Measurements from ENCODE around the gene KRT13.

DNA sequence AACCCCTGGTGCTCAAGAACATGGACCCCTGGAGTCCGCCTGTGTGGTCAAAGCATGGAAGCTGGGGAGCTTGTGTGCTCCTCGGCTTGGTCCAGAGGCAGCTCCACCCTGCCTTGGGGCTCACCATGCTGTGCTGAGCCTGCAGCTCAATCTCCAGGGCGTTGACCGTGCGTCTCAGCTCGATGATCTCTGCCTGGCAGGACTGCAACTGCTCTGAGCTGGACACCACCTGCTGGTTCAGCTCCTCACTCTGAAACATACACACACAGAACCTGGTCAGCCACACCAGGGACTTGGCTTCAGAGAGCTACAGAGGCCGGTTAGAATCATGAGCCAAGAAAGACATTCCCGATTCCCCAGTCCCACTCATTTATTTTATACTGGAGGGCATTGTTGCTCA is 27.2 kb downstream of the KRT13 start:
- TF ChIP-seq, protein P1, sequence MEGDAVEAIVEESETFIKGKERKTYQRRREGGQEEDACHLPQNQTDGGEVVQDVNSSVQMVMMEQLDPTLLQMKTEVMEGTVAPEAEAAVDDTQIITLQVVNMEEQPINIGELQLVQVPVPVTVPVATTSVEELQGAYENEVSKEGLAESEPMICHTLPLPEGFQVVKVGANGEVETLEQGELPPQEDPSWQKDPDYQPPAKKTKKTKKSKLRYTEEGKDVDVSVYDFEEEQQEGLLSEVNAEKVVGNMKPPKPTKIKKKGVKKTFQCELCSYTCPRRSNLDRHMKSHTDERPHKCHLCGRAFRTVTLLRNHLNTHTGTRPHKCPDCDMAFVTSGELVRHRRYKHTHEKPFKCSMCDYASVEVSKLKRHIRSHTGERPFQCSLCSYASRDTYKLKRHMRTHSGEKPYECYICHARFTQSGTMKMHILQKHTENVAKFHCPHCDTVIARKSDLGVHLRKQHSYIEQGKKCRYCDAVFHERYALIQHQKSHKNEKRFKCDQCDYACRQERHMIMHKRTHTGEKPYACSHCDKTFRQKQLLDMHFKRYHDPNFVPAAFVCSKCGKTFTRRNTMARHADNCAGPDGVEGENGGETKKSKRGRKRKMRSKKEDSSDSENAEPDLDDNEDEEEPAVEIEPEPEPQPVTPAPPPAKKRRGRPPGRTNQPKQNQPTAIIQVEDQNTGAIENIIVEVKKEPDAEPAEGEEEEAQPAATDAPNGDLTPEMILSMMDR (IDR thresholded peaks at IDR 0.05) = no peak
- no peak for TF ChIP-seq ZFX (IDR thresholded peaks at IDR 0.05; ENCODE audit: borderline replicate concordance)
